ENCODE results near the gene PDX1. TPM values are rescaled to one million over a fixed set of nuclear protein-coding genes. Genes with fewer than 3 reads are reported as not detected.
"Not testable (repeated sequence)": the region's sequence is repeated elsewhere in the genome, so short reads cannot be mapped to it uniquely, and the experiment has no call there.

PDX1 gene
- total RNA-seq, 3 donors from 2014 or later: not detected

GRCh38 chr13:27960362-27961226, 40.8 kb downstream of the PDX1 start:
- H3K9me3 Mint-ChIP-seq: no peaks in the 10 kb centered on the region
- H3K36me3 Mint-ChIP-seq (ENCODE audit: insufficient read depth): no peaks in the 10 kb centered on the region
- DNase-seq (no peak), ATAC-seq (peak; percentile 41 to 58)
- H3K4me3 Mint-ChIP-seq: peak overlapping the region; percentile 11
- peaks cover 84% of the 10 kb centered on the region for H3K27me3 Mint-ChIP-seq (ENCODE audit: low read depth)
- H3K4me1 Mint-ChIP-seq (ENCODE audit: low read depth): peaks cover 8% of the 10 kb centered on the region

- peak overlapping the region; percentile 11 for H3K4me3 Mint-ChIP-seq
- DNase-seq (no peak), ATAC-seq (no peak)
- no peaks in the 10 kb centered on the region for H3K36me3 Mint-ChIP-seq (ENCODE audit: insufficient read depth)
- no peaks in the 10 kb centered on the region for H3K9me3 Mint-ChIP-seq
- H3K27me3 Mint-ChIP-seq (ENCODE audit: low read depth): peaks cover 84% of the 10 kb centered on the region
- H3K4me1 Mint-ChIP-seq (ENCODE audit: low read depth): peaks cover 12% of the 10 kb centered on the region
Measured at GRCh38 chr13:27961227-27962085, 41.7 kb downstream of the PDX1 start.

- H3K27me3 Mint-ChIP-seq (ENCODE audit: low read depth): peaks cover 84% of the 10 kb centered on the region
- H3K36me3 Mint-ChIP-seq (ENCODE audit: insufficient read depth): no peaks in the 10 kb centered on the region
- ATAC-seq (no peak), DNase-seq (no peak)
- no peaks in the 10 kb centered on the region for H3K9me3 Mint-ChIP-seq
- peaks cover 15% of the 10 kb centered on the region for H3K4me1 Mint-ChIP-seq (ENCODE audit: low read depth)
- no peak overlapping the region for H3K4me3 Mint-ChIP-seq
Measured at GRCh38 chr13:27962128-27962841, 42.5 kb downstream of the PDX1 start.

- DNase-seq: no peak
- H3K4me1 Mint-ChIP-seq (ENCODE audit: low read depth): peaks cover 22% of the 10 kb centered on the region
- H3K36me3 Mint-ChIP-seq (ENCODE audit: insufficient read depth): no peaks in the 10 kb centered on the region
- no peak for ATAC-seq
- peaks cover 88% of the 10 kb centered on the region for H3K27me3 Mint-ChIP-seq (ENCODE audit: low read depth)
- H3K4me3 Mint-ChIP-seq: no peak overlapping the region
- no peaks in the 10 kb centered on the region for H3K9me3 Mint-ChIP-seq
Measured at GRCh38 chr13:27962982-27963381, 43.2 kb downstream of the PDX1 start.

- H3K4me3 Mint-ChIP-seq: no peak overlapping the region
- DNase-seq (no peak), ATAC-seq (no peak)
- H3K27me3 Mint-ChIP-seq (ENCODE audit: low read depth): peaks cover 84% of the 10 kb centered on the region
- H3K9me3 Mint-ChIP-seq: no peaks in the 10 kb centered on the region
- peaks cover 23% of the 10 kb centered on the region for H3K4me1 Mint-ChIP-seq (ENCODE audit: low read depth)
- H3K36me3 Mint-ChIP-seq (ENCODE audit: insufficient read depth): no peaks in the 10 kb centered on the region
Measured at GRCh38 chr13:27963491-27963890, 43.7 kb downstream of the PDX1 start.

- not testable (repeated sequence) for DNase-seq; H3K36me3 Mint-ChIP-seq (ENCODE audit: insufficient read depth); ATAC-seq; H3K4me3 Mint-ChIP-seq; H3K9me3 Mint-ChIP-seq
- Mint-ChIP-seq H3K27me3 (ENCODE audit: low read depth) (peaks cover 83% of the 10 kb centered on the region), H3K4me1 (ENCODE audit: low read depth) (peaks cover 25% of the 10 kb centered on the region)
Measured at GRCh38 chr13:27964206-27964605, 44.4 kb downstream of the PDX1 start.

- H3K27me3 Mint-ChIP-seq (ENCODE audit: low read depth): peaks cover 84% of the 10 kb centered on the region
- DNase-seq: no peak
- H3K4me3 Mint-ChIP-seq: no peak overlapping the region
- ATAC-seq: no peak
- H3K36me3 Mint-ChIP-seq (ENCODE audit: insufficient read depth): no peaks in the 10 kb centered on the region
- H3K4me1 Mint-ChIP-seq (ENCODE audit: low read depth): peaks cover 29% of the 10 kb centered on the region
- no peaks in the 10 kb centered on the region for H3K9me3 Mint-ChIP-seq
Measured at GRCh38 chr13:27964741-27965323, 45.0 kb downstream of the PDX1 start.

GRCh38 chr13:27965343-27965739, 45.5 kb downstream of the PDX1 start:
- H3K4me3 Mint-ChIP-seq: no peak overlapping the region
- peaks cover 25% of the 10 kb centered on the region for H3K4me1 Mint-ChIP-seq (ENCODE audit: low read depth)
- ATAC-seq (no peak), DNase-seq (no peak)
- no peaks in the 10 kb centered on the region for H3K9me3 Mint-ChIP-seq
- H3K36me3 Mint-ChIP-seq (ENCODE audit: insufficient read depth): no peaks in the 10 kb centered on the region
- H3K27me3 Mint-ChIP-seq (ENCODE audit: low read depth): peaks cover 84% of the 10 kb centered on the region

- peaks cover 28% of the 10 kb centered on the region for H3K4me1 Mint-ChIP-seq (ENCODE audit: low read depth)
- ATAC-seq: no peak
Measured at GRCh38 chr13:27965740-27966640, 46.2 kb downstream of the PDX1 start.

GRCh38 chr13:27966641-27967202, 46.9 kb downstream of the PDX1 start:
- Mint-ChIP-seq H3K27me3 (ENCODE audit: low read depth) (peaks cover 85% of the 10 kb centered on the region), H3K4me1 (ENCODE audit: low read depth) (peaks cover 25% of the 10 kb centered on the region), H3K4me3 (no peak overlapping the region), H3K9me3 (no peaks in the 10 kb centered on the region), H3K36me3 (ENCODE audit: insufficient read depth) (no peaks in the 10 kb centered on the region)
- DNase-seq: no peak
- ATAC-seq: no peak

More at GRCh38 chr13:27965740-27966640, 46.2 kb downstream of the PDX1 start:
- Mint-ChIP-seq H3K9me3 (no peaks in the 10 kb centered on the region), H3K27me3 (ENCODE audit: low read depth) (peaks cover 86% of the 10 kb centered on the region), H3K4me3 (no peak overlapping the region), H3K36me3 (ENCODE audit: insufficient read depth) (no peaks in the 10 kb centered on the region)
- no peak for DNase-seq

- Mint-ChIP-seq H3K9me3 (no peaks in the 10 kb centered on the region), H3K36me3 (ENCODE audit: insufficient read depth) (no peaks in the 10 kb centered on the region), H3K4me1 (ENCODE audit: low read depth) (peaks cover 25% of the 10 kb centered on the region), H3K27me3 (ENCODE audit: low read depth) (peaks cover 85% of the 10 kb centered on the region), H3K4me3 (no peak overlapping the region)
- ATAC-seq: no peak
- DNase-seq: no peak
Measured at GRCh38 chr13:27967203-27967735, 47.5 kb downstream of the PDX1 start.

- no peaks in the 10 kb centered on the region for H3K9me3 Mint-ChIP-seq
- H3K36me3 Mint-ChIP-seq (ENCODE audit: insufficient read depth): no peaks in the 10 kb centered on the region
- peaks cover 25% of the 10 kb centered on the region for H3K4me1 Mint-ChIP-seq (ENCODE audit: low read depth)
- H3K4me3 Mint-ChIP-seq: peak overlapping the region; percentile 37
- no peak for ATAC-seq
- DNase-seq: no peak
- peaks cover 80% of the 10 kb centered on the region for H3K27me3 Mint-ChIP-seq (ENCODE audit: low read depth)
Measured at GRCh38 chr13:27967736-27968315, 48.0 kb downstream of the PDX1 start.
